MG63 (cell line): ENCODE results near the gene MSH3. TPM values are rescaled to one million over a fixed set of nuclear protein-coding genes. Genes with fewer than 3 reads are reported as not detected.
A peak's percentile ranks its signal among the peaks of the same experiment; 100 is the strongest.
"Not testable (repeated sequence)": the region's sequence is repeated elsewhere in the genome, so short reads cannot be mapped to it uniquely, and the experiment has no call there.

Source experiments
- DNase-seq: peaks from one replicate; pipeline ENCODE4 v3.0.0-alpha.2; 2020
- H3K27me3 ChIP-seq: fragments of 250-450 bp; sonication (Bioruptor Pico); 2 replicates; pipeline ENCODE4 v1.5.1; 2020; ENCODE audit warnings: mild to moderate bottlenecking, moderate library complexity
- H3K36me3 ChIP-seq: fragments of 250-450 bp; sonication (Bioruptor Pico); 2 replicates; pipeline ENCODE4 v1.5.1; 2020; ENCODE audit warnings: mild to moderate bottlenecking, moderate library complexity
- H3K4me3 ChIP-seq: fragments of 250-450 bp; sonication (Bioruptor Pico); 2 replicates; pipeline ENCODE4 v1.5.1; 2020; ENCODE audit warnings: mild to moderate bottlenecking, moderate library complexity
- H3K9me3 ChIP-seq: fragments of 250-450 bp; sonication (Bioruptor Pico); 2 replicates; pipeline ENCODE4 v1.5.1; 2020; ENCODE audit warnings: mild to moderate bottlenecking, moderate library complexity
- total RNA-seq: library from RNA; depleted of rRNA; stranded (reverse); fragments of >200 nt; shearing (Covaris generic); gene quantifications from 2 replicates; pipeline ENCODE4 v1.2.3, GENCODE V29; 2014; ENCODE audit warnings: low replicate concordance

Gene MSH3
- total RNA-seq, 1 experiment from 2014 or later, result 13.9 TPM

GRCh38 chr5:80641353-80641752 lies 13.1 kb upstream of the MSH3 start:
- Histone ChIP-seq H3K4me3 (no peak overlapping the region), H3K27me3 (no peaks in the 10 kb centered on the region), H3K9me3 (no peaks in the 10 kb centered on the region), H3K36me3 (peaks cover 54% of the 10 kb centered on the region)
- DNase-seq, result no peak

- Histone ChIP-seq H3K36me3 (peaks cover 48% of the 10 kb centered on the region), H3K27me3 (no peaks in the 10 kb centered on the region)
- no peak for DNase-seq
Measured at GRCh38 chr5:80644900-80645299, 9.6 kb upstream of the MSH3 start.

GRCh38 chr5:80646926-80647325 lies 7.5 kb upstream of the MSH3 start:
- H3K9me3 ChIP-seq, result no peaks in the 10 kb centered on the region

More at GRCh38 chr5:80644900-80645299, 9.6 kb upstream of the MSH3 start:
- Histone ChIP-seq H3K4me3 (no peak overlapping the region), H3K9me3 (no peaks in the 10 kb centered on the region)

DNA sequence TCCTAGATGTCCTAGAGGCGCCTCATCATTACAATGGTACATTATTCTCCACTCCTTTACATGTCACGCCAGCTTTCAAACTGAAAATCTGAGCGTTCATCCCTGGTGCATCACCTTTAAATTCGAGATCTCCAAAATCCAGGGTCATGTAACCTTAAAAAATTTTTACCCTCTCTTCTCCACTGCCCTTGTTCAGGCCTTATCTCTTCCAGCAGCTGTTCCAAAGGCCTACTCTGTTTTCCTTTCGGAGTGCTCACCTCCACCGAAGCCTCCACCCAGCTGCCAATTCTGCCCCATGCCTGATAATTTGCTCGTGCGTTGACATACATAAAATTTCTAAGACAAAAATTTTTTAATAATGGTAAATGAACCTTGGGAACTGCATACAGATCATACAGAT lies 950 bp upstream of the MSH3 start:
- Histone ChIP-seq H3K36me3 (peaks cover 29% of the 10 kb centered on the region), H3K27me3 (no peaks in the 10 kb centered on the region), H3K4me3 (peak overlapping the region; percentile 71), H3K9me3 (no peaks in the 10 kb centered on the region)
- no peak for DNase-seq

More at GRCh38 chr5:80646926-80647325, 7.5 kb upstream of the MSH3 start:
- Histone ChIP-seq H3K27me3 (no peaks in the 10 kb centered on the region), H3K36me3 (peaks cover 47% of the 10 kb centered on the region), H3K4me3 (no peak overlapping the region)
- DNase-seq, result no peak

DNA sequence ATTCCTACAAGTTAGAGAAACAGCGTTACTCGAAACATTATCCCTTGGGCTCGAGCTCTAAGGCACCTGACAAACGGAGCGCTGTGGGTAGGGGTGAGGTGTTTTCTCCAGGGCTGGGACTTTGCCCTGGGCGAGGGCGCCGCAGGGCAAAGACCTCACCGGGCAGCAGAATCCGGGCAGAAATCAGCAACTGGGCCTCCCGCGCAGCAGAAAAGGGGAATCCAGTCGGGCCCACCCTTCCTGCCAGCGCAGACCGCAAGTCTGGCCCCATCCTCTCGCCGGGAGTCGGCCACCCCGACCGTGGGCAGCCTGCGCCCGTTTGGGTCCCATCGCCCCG lies 430 bp upstream of the MSH3 start:
- peaks cover 24% of the 10 kb centered on the region for H3K36me3 ChIP-seq
- H3K9me3 ChIP-seq, result no peaks in the 10 kb centered on the region
- no peaks in the 10 kb centered on the region for H3K27me3 ChIP-seq
- peak overlapping the region; percentile 71 for H3K4me3 ChIP-seq
- DNase-seq, result peak; percentile 26

GRCh38 chr5:80655231-80655774 lies 851 bp downstream of the MSH3 start:
- H3K9me3 ChIP-seq, result no peaks in the 10 kb centered on the region
- H3K27me3 ChIP-seq, result no peaks in the 10 kb centered on the region
- peaks cover 23% of the 10 kb centered on the region for H3K36me3 ChIP-seq
- no peak for DNase-seq
- peak overlapping the region; percentile 71 for H3K4me3 ChIP-seq

GRCh38 chr5:80656425-80656824 lies 2.0 kb downstream of the MSH3 start:
- Histone ChIP-seq H3K36me3 (peaks cover 27% of the 10 kb centered on the region), H3K9me3 (no peaks in the 10 kb centered on the region), H3K27me3 (no peaks in the 10 kb centered on the region), H3K4me3 (no peak overlapping the region)
- DNase-seq, result no peak

GRCh38 chr5:80659106-80659505 lies 4.7 kb downstream of the MSH3 start:
- Histone ChIP-seq H3K27me3 (no peaks in the 10 kb centered on the region), H3K36me3 (peaks cover 24% of the 10 kb centered on the region), H3K4me3 (no peak overlapping the region), H3K9me3 (no peaks in the 10 kb centered on the region)
- DNase-seq, result no peak

- DNase-seq, H3K4me3 ChIP-seq, H3K27me3 ChIP-seq, H3K9me3 ChIP-seq: not testable (repeated sequence)
- peaks cover 24% of the 10 kb centered on the region for H3K36me3 ChIP-seq
Measured at GRCh38 chr5:80660661-80661060, 6.2 kb downstream of the MSH3 start.

DNA sequence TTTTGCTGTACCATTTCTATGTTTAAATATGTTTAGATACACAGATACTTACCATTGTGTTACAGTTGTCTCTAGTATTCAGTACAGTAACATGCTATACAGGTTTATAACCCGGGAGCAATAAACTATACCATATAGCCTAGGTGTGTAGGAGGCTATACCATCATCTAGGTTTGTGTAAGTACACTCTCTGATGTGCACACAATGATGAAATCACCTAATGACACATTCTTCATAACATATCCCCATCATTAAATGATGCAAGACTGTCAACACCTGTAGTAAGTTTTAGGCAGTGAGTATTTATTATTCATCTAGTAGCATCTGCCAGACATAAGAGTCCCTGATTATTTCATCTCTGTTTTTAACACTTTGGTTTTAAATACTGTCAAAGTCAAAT lies 7.7 kb downstream of the MSH3 start:
- no peak for DNase-seq
- Histone ChIP-seq H3K9me3 (no peaks in the 10 kb centered on the region), H3K27me3 (no peaks in the 10 kb centered on the region), H3K4me3 (no peak overlapping the region), H3K36me3 (peaks cover 22% of the 10 kb centered on the region)

GRCh38 chr5:80665057-80665456 lies 10.6 kb downstream of the MSH3 start:
- H3K27me3 ChIP-seq, result no peaks in the 10 kb centered on the region
- peaks cover 12% of the 10 kb centered on the region for H3K36me3 ChIP-seq
- DNase-seq, result no peak
- no peak overlapping the region for H3K4me3 ChIP-seq
- no peaks in the 10 kb centered on the region for H3K9me3 ChIP-seq

DNA sequence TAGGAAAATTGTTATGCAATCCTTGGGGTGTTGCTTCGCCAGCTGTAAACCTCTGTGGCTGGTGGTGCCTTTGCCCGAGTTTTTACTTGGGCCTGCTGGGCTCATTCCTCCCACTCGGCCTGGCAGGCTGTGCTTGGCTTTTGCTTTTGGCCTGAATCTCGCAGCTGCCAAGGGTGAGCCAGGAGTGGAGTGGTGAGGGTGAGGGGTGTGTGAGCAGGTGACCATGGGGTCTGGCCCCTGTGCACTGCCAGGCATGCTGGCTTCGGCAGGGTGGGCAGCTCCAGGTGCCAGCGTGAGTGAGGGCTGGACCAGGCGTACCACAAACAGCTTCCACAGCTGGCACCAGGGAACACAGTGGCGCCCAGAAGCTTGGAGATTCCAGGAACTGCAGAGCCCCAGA lies 12.9 kb downstream of the MSH3 start:
- no peak for DNase-seq
- Histone ChIP-seq H3K27me3 (no peaks in the 10 kb centered on the region), H3K9me3 (no peaks in the 10 kb centered on the region), H3K36me3 (peaks cover 15% of the 10 kb centered on the region), H3K4me3 (no peak overlapping the region)

DNA sequence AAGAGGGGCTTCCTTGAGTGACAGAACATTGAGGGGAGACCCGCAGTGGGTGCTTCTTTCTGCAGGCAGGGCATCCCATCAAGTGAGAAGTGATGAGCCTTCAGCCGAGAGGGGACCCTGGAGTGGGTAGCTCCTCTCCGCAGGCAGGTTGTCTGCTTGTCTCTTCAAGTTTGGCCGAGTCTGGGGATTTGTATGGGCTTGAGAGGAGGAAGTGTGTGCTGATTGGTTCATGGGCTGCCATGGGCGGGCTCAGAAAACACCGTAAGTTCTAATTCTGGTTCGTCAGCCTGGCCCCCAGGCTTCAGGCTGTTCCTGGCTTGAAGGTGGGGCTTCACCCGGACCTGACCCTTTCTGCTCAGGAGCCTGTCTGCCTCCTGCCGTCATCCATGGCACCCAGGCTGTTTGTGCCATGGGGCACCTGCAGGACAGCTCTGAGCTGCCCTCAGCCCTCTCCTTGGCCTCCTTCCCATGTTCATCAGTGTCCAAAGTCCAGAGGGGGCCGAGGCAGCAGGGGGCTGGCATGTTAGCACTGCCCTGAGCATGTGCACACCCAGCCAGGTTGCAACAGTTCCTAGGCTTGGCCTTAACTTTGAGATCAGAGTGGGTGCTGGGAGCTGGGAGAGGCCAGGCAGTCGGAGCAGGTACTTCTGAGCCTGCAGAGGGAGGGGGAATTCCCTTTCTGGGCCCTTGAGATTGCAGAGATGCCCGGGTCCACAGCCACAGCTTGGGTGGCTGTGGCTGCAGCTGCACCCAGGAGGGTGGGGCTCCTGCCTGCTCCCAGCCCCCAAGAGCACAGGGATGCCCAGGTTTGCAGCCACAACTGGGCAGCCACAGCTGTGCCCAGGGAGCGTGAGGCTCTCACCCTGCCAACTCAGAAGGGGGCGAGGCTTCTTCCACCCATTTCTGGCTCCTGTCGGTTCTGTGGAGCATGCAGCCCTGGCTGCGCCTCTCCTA lies 13.8 kb downstream of the MSH3 start:
- no peaks in the 10 kb centered on the region for H3K27me3 ChIP-seq
- H3K4me3 ChIP-seq, result no peak overlapping the region
- H3K36me3 ChIP-seq, result peaks cover 24% of the 10 kb centered on the region
- no peaks in the 10 kb centered on the region for H3K9me3 ChIP-seq
- DNase-seq, result no peak

DNA sequence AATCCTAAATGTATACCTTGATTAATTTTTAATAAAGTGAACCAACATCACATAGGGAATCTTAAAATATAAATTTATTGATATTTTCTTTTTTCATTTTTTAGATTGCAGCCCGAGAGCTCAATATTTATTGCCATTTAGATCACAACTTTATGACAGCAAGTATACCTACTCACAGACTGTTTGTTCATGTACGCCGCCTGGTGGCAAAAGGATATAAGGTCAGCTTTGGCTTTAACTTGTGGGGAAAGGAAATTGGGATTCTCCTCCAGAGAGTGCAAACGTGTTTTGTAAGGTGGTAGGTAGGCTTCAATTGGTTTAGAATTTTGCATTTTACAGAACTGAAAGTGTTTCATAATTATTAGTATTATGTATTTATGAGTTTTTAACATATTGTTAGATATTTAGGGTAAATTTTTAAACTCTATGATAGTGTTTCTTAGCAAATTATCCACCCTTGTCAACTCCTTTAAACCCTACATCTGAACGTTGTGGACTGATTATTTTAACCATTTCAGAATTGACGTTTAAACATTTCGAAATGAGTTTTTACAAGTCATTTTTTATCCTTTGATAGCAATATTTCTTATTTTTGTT lies 17.8 kb downstream of the MSH3 start:
- Histone ChIP-seq H3K4me3 (no peak overlapping the region), H3K27me3 (no peaks in the 10 kb centered on the region), H3K9me3 (no peaks in the 10 kb centered on the region), H3K36me3 (peaks cover 38% of the 10 kb centered on the region)
- DNase-seq, result peak; percentile 55

GRCh38 chr5:80676706-80677105 lies 22.3 kb downstream of the MSH3 start:
- Histone ChIP-seq H3K4me3 (no peak overlapping the region), H3K27me3 (no peaks in the 10 kb centered on the region), H3K9me3 (no peaks in the 10 kb centered on the region), H3K36me3 (peaks cover 34% of the 10 kb centered on the region)
- DNase-seq, result no peak

- Histone ChIP-seq H3K27me3 (no peaks in the 10 kb centered on the region), H3K9me3 (no peaks in the 10 kb centered on the region), H3K36me3 (no peaks in the 10 kb centered on the region; the same call in none of the 2 replicates), H3K4me3 (no peak overlapping the region)
- no peak for DNase-seq
Measured at GRCh38 chr5:80686757-80687156, 32.3 kb downstream of the MSH3 start.

GRCh38 chr5:80688648-80689420 lies 34.4 kb downstream of the MSH3 start:
- Histone ChIP-seq H3K36me3 (no peaks in the 10 kb centered on the region; the same call in 1 of the 2 replicates), H3K27me3 (no peaks in the 10 kb centered on the region), H3K4me3 (no peak overlapping the region), H3K9me3 (no peaks in the 10 kb centered on the region)
- DNase-seq, result no peak
